Endothelial cell of umbilical vein (primary cell): ENCODE results near the gene TRMO. TPM values are rescaled to one million over a fixed set of nuclear protein-coding genes. Genes with fewer than 3 reads are reported as not detected.

Source experiments
- BruUV-seq: library from RNA; stranded (reverse); fragments of 400-500 nt; replicated peaks from 2 replicates; lab custom pipeline; 2021; lab: Mats Ljungman, UMichigan
- CTCF ChIA-PET: fragments of 300-600, 350-600 bp; sonication (Branson Sonifier 250); formaldehyde crosslinking; loops from one replicate; lab custom pipeline; 2021; ENCODE audit warnings: antibody characterized with exemption, inconsistent platforms; lab: Charles Lee
- POLR2A ChIA-PET: fragments of 300-600, 350-600 bp; sonication (Branson Sonifier 250); formaldehyde crosslinking; loops from one replicate; lab custom pipeline; 2021; ENCODE audit warnings: antibody characterized with exemption, inconsistent platforms; lab: Charles Lee
- DNase-seq: peaks from one replicate; pipeline ENCODE4 v3.0.0-alpha.2; 2011; ENCODE audit warnings: low read depth, low spot score
- FAIRE-seq: peaks from 2 replicates; lab custom pipeline; 2011; peaks lifted over from hg19 to GRCh38; lab: Jason Lieb, UNC
- H2AFZ ChIP-seq: 2 replicates; pipeline ENCODE4 v1.6.0; 2012; ENCODE audit warnings: low read depth, low read length, control low read depth, inconsistent platforms
- H3K27ac ChIP-seq: 2 replicates; pipeline ENCODE4 v1.5.1; 2011; ENCODE audit warnings: low read depth, mild to moderate bottlenecking, control low read depth, low read length, moderate library complexity; ENCODE audit not compliant: insufficient read depth
- H3K27me3 ChIP-seq, 2 experiments: 2 replicates each; pipeline versions ENCODE4 v1.6.0 to v1.6.1; 2011; ENCODE audit warnings: low read length in 2 of 2, mixed read lengths in 1 of 2; ENCODE audit not compliant: control insufficient read depth in 2 of 2, insufficient read depth in 2 of 2
- H3K36me3 ChIP-seq, 2 experiments: 2 replicates in 1 of 2; 3 replicates in 1 of 2; pipeline ENCODE4 v1.5.1; 2011; ENCODE audit warnings: low read length in 2 of 2, mild to moderate bottlenecking in 1 of 2, moderate library complexity in 1 of 2; ENCODE audit not compliant: control insufficient read depth in 2 of 2, insufficient read depth in 2 of 2; ENCODE audit errors: extremely low read depth in 1 of 2
- H3K4me1 ChIP-seq: 3 replicates; pipeline ENCODE4 v1.5.1; 2011; ENCODE audit warnings: mild to moderate bottlenecking, low read length; ENCODE audit not compliant: control insufficient read depth, insufficient read depth; ENCODE audit errors: extremely low read depth
- H3K4me2 ChIP-seq: 2 replicates; pipeline ENCODE4 v1.6.1; 2011; ENCODE audit warnings: low read length, control low read depth, mixed read lengths; ENCODE audit not compliant: insufficient read depth
- H3K4me3 ChIP-seq, 3 experiments: fragments of 200-600 bp in 1 of 3; sonication (generic), shearing (Covaris generic) in 1 of 3; replicated peaks in 1 of 3; 2 replicates each; pipeline ENCODE4 v1.5.1; 2011 to 2016; ENCODE audit warnings: control low read depth in 3 of 3, low read length in 3 of 3, mild to moderate bottlenecking in 2 of 3, inconsistent platforms in 1 of 3, low read depth in 1 of 3, moderate library complexity in 1 of 3; ENCODE audit not compliant: insufficient read depth in 1 of 3
- H3K79me2 ChIP-seq: 2 replicates; pipeline ENCODE4 v1.6.0; 2012; ENCODE audit warnings: low read length, inconsistent platforms; ENCODE audit not compliant: control insufficient read depth, insufficient read depth
- H3K9ac ChIP-seq: replicated peaks from 2 replicates; pipeline ENCODE3; 2011; ENCODE audit warnings: low read length, control low read depth; ENCODE audit not compliant: insufficient read depth; ENCODE audit errors: extremely low read depth
- H3K9me1 ChIP-seq: replicated peaks from 3 replicates; pipeline ENCODE4 v1.6.0; 2011; ENCODE audit warnings: mild to moderate bottlenecking, low read length; ENCODE audit not compliant: control insufficient read depth, insufficient read depth; ENCODE audit errors: extremely low read depth
- H3K9me3 ChIP-seq: replicated peaks from 2 replicates; pipeline ENCODE4 v1.5.1; 2012; ENCODE audit warnings: low read length, inconsistent platforms; ENCODE audit not compliant: control insufficient read depth, insufficient read depth
- H4K20me1 ChIP-seq: replicated peaks from 2 replicates; pipeline ENCODE3; 2011; ENCODE audit warnings: mild to moderate bottlenecking, low read length; ENCODE audit not compliant: control insufficient read depth, insufficient read depth; ENCODE audit errors: extremely low read depth
- CTCF ChIP-seq, 2 donors: IDR thresholded peaks; 1 replicate in 1 of 2; 2 replicates in 1 of 2; pipeline ENCODE4 v1.5.1; 2011; ENCODE audit warnings: low read length in 2 of 2, mild to moderate bottlenecking in 2 of 2, moderate library complexity in 2 of 2, control low read depth in 1 of 2, inconsistent platforms in 1 of 2, low read depth in 1 of 2; ENCODE audit not compliant: insufficient read depth in 1 of 2; ENCODE audit errors: extremely low read depth in 1 of 2
- EZH2 ChIP-seq: IDR thresholded peaks from 2 replicates; pipeline ENCODE4 v1.6.1; 2012; ENCODE audit warnings: borderline replicate concordance, low read depth, mild to moderate bottlenecking, moderate library complexity, low read length, inconsistent platforms; ENCODE audit not compliant: severe bottlenecking
- FOS ChIP-seq: IDR thresholded peaks from 2 replicates; pipeline ENCODE4 v1.6.1; 2011; ENCODE audit warnings: mild to moderate bottlenecking, low read length, moderate library complexity, borderline replicate concordance; ENCODE audit not compliant: insufficient read depth
- GATA2 ChIP-seq: IDR thresholded peaks from 2 replicates; pipeline ENCODE4 v1.7.0; 2011; ENCODE audit warnings: low read depth, mild to moderate bottlenecking, moderate library complexity, mixed read lengths, low read length; ENCODE audit not compliant: insufficient read length, insufficient read depth
- JUN ChIP-seq: IDR thresholded peaks from 2 replicates; pipeline ENCODE4 v1.6.1; 2011; ENCODE audit warnings: borderline replicate concordance, low read depth; ENCODE audit not compliant: insufficient read length, insufficient read depth
- MAX ChIP-seq: IDR thresholded peaks from 2 replicates; pipeline ENCODE4 v1.6.1; 2011; ENCODE audit not compliant: insufficient read depth, insufficient read length
- MYC ChIP-seq: IDR thresholded peaks from one replicate; pipeline ENCODE4 v1.6.1; 2011; ENCODE audit warnings: mild to moderate bottlenecking, low read depth, low read length
- POLR2A ChIP-seq: IDR thresholded peaks from 2 replicates; pipeline ENCODE4 v1.6.1; 2012; ENCODE audit warnings: low read depth, mild to moderate bottlenecking, control low read depth, low read length
- POLR2AphosphoS5 ChIP-seq: IDR thresholded peaks from 2 replicates; pipeline ENCODE4 v1.6.1; 2012; ENCODE audit warnings: low read depth, mild to moderate bottlenecking, control low read depth, low read length, moderate library complexity; ENCODE audit not compliant: insufficient read depth
- dilution Hi-C: fragments of 300-500 bp; cut with MboI; formaldehyde crosslinking; loops from one replicate; pipeline ENCODE4 v1.15.0; 2019; ENCODE audit warnings: low sequenced_read_pairs; ENCODE audit not compliant: extremely low pct_ligation_motif_present
- intact Hi-C: fragments of 100-400 bp; cut with micrococcal nuclease; formaldehyde crosslinking; loops from one replicate; pipeline ENCODE4 v1.10.0; 2022
- polyA plus RNA-seq, 4 experiments: library from polyadenylated mRNA; depleted of rRNA in 3 of 4; stranded (reverse) in 3 of 4; unstranded in 1 of 4; fragments of >200 nt; gene quantifications; 2 replicates each; pipeline versions ENCODE4 v1.2.1 to v1.2.3, GENCODE V29; 2011 to 2012; ENCODE audit warnings: missing spikeins in 1 of 4
- total RNA-seq: library from RNA; stranded (reverse); gene quantifications from 2 replicates; pipeline ENCODE4 v1.2.3, GENCODE V29; 2021

The TRMO gene
- total and polyA plus RNA-seq, 2 donors (not counting 3 experiments of a cell fraction or from before 2014, with no cell fraction given), result 10.1 to 11.9 TPM

GRCh38 chr9:97864396-97864795, 57.9 kb downstream of the TRMO start:
- no peaks in the 10 kb centered on the region for H3K9me1 ChIP-seq
- no peaks in the 10 kb centered on the region for H3K4me1 ChIP-seq
- DNase-seq, result no peak
- no peaks in the 10 kb centered on the region for H3K9me3 ChIP-seq
- no peaks in the 10 kb centered on the region for H3K79me2 ChIP-seq
- no peaks in the 10 kb centered on the region for H3K36me3 ChIP-seq
- no TSS peak for BruUV-seq
- FAIRE-seq, result no peak
- dilution Hi-C loops, result no loop called here
- ChIA-PET POLR2A (no interaction called here), CTCF (interaction anchor here (0.9 to 2.1 kb wide), 4 partner anchors 13 to 38 kb away, joined by 4 to 7 read pairs (median 4); no protein-coding TSS in a partner anchor)
- intact Hi-C loops, result no loop called here
- TF ChIP-seq JUN (no peak), FOS (no peak), POLR2A (no peak), MYC (no peak), GATA2 (no peak), CTCF (IDR thresholded peaks at IDR 0.05; ENCODE audit: extremely low read depth in 1 of 2, insufficient read depth in 1 of 2, low read depth in 1 of 2, low read length in 2 of 2) (no peak), POLR2AphosphoS5 (no peak), MAX (no peak), EZH2 (no peak)
- H3K4me2 ChIP-seq, result no peak overlapping the region
- no peaks in the 10 kb centered on the region for H4K20me1 ChIP-seq
- H2AFZ ChIP-seq, result no peak overlapping the region
- H3K27ac ChIP-seq, result no peak overlapping the region
- peaks cover 29 to 48% of the 10 kb centered on the region in 2 experiments for H3K27me3 ChIP-seq
- H3K4me3 ChIP-seq, result no peak overlapping the region
- H3K9ac ChIP-seq, result no peak overlapping the region
